ENCODE results near the gene BLTP2. TPM values are rescaled to one million over a fixed set of nuclear protein-coding genes. Genes with fewer than 3 reads are reported as not detected.

BLTP2 gene
- total and polyA plus RNA-seq, 2 of the 13 experiments (the other 11 are each of a cell fraction or from before 2014, with no cell fraction given), result 66.7 to 80.9 TPM

DNA sequence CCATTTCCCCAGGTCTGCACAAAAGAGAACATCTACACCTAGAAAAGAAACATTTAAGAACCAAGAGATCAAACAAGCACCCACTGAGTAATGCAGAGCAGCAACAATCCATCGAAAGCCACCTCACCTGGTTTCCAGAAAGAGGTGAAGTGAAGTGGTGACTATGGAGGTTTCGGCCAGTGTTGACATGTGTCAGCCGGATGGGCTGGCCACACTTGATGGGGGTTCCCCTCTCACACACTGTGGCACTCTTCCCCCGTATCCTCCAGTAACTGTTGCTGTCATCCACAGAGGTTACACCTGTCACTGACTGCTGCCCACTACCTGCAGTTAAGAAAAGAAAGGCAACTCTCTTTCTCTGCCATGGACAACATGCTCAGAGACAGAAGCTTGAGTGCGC, 10.2 kb upstream of the BLTP2 start:
- no TSS peak for BruUV-seq (replicated peaks)
- POLR2A ChIA-PET, result no interaction called here

More for the DNA sequence above, 10.2 kb upstream of the BLTP2 start:
- Histone ChIP-seq H4K20me1 (ENCODE audit: insufficient read depth, low read length) (no peaks in the 10 kb centered on the region), H3K4me1 (ENCODE audit: insufficient read depth, low read length) (peaks cover 11% of the 10 kb centered on the region), H3K27ac (ENCODE audit: extremely low read length, insufficient read depth, low read length) (no peak overlapping the region), H3K27me3 (ENCODE audit: control insufficient read depth in 1 of 2, insufficient read depth in 2 of 2, low read length in 2 of 2) (no peaks in the 10 kb centered on the region), H3K4me3 (replicated peaks in 1 of 3; ENCODE audit: insufficient read depth in 1 of 3, low read depth in 2 of 3, low read length in 3 of 3) (no peak overlapping the region), H3K4me2 (ENCODE audit: low read depth, low read length) (no peak overlapping the region), H2AFZ (ENCODE audit: low read length) (no peak overlapping the region), H3K36me3 (replicated peaks in 1 of 2; ENCODE audit: control insufficient read depth in 1 of 2, insufficient read depth in 2 of 2, low read length in 2 of 2) (peaks cover 3 to 8% of the 10 kb centered on the region in 2 experiments; a peak in 4 of 5 replicates), H3K9ac (ENCODE audit: insufficient read depth, low read depth, low read length) (no peak overlapping the region), H3K79me2 (ENCODE audit: insufficient read depth, low read length) (peaks cover 10% of the 10 kb centered on the region), H3K9me3 (ENCODE audit: low read length) (no peaks in the 10 kb centered on the region)
- ATAC-seq (no peak), FAIRE-seq (no peak), DNase-seq (ENCODE audit: low spot score) (no peak)
- intact Hi-C loops (cut with micrococcal nuclease; ENCODE audit: unreplicated experiment), result no loop called here
- CTCF ChIA-PET (ENCODE audit: low intra/inter-chr PET ratio, low total read pairs), result no interaction called here
- 100% methylated on average over 5 of the region's 5 CpGs for WGBS (ENCODE audit: low lambda C conversion rate)
- no peak for TF ChIP-seq IRF2 (CRISPR knock-in tag; IDR thresholded peaks at IDR 0.05)
- TF ChIP-seq, protein P1, sequence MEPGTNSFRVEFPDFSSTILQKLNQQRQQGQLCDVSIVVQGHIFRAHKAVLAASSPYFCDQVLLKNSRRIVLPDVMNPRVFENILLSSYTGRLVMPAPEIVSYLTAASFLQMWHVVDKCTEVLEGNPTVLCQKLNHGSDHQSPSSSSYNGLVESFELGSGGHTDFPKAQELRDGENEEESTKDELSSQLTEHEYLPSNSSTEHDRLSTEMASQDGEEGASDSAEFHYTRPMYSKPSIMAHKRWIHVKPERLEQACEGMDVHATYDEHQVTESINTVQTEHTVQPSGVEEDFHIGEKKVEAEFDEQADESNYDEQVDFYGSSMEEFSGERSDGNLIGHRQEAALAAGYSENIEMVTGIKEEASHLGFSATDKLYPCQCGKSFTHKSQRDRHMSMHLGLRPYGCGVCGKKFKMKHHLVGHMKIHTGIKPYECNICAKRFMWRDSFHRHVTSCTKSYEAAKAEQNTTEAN (CRISPR knock-in tag; conservative IDR thresholded peaks at IDR 0.05), result no peak
- TF ChIP-seq, protein P2, sequence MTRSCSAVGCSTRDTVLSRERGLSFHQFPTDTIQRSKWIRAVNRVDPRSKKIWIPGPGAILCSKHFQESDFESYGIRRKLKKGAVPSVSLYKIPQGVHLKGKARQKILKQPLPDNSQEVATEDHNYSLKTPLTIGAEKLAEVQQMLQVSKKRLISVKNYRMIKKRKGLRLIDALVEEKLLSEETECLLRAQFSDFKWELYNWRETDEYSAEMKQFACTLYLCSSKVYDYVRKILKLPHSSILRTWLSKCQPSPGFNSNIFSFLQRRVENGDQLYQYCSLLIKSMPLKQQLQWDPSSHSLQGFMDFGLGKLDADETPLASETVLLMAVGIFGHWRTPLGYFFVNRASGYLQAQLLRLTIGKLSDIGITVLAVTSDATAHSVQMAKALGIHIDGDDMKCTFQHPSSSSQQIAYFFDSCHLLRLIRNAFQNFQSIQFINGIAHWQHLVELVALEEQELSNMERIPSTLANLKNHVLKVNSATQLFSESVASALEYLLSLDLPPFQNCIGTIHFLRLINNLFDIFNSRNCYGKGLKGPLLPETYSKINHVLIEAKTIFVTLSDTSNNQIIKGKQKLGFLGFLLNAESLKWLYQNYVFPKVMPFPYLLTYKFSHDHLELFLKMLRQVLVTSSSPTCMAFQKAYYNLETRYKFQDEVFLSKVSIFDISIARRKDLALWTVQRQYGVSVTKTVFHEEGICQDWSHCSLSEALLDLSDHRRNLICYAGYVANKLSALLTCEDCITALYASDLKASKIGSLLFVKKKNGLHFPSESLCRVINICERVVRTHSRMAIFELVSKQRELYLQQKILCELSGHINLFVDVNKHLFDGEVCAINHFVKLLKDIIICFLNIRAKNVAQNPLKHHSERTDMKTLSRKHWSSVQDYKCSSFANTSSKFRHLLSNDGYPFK (CRISPR knock-in tag; IDR thresholded peaks at IDR 0.05; ENCODE audit: borderline replicate concordance), result no peak
- TF ChIP-seq FOXA1 (IDR thresholded peaks at IDR 0.05), result no peak
- no peak for TF ChIP-seq FOXA1 (CRISPR knock-in tag; IDR thresholded peaks at IDR 0.05)
- TF ChIP-seq SIX1 (CRISPR knock-in tag; IDR thresholded peaks at IDR 0.05; ENCODE audit: borderline replicate concordance), result no peak
- TF ChIP-seq NFYB (CRISPR knock-in tag; IDR thresholded peaks at IDR 0.05), result no peak
- no peak for TF ChIP-seq ZNF180 (CRISPR knock-in tag; IDR thresholded peaks at IDR 0.05; ENCODE audit: borderline replicate concordance, low read depth)
- TF ChIP-seq ZC3H13 (CRISPR knock-in tag; IDR thresholded peaks at IDR 0.05), result 0 out of 2 replicates have a peak, but pooled peaks have one; percentile 54
- no peak for TF ChIP-seq ZNF577 (CRISPR knock-in tag; IDR thresholded peaks at IDR 0.05; ENCODE audit: borderline replicate concordance, low read depth)
- in situ Hi-C loops (cut with HindIII; ENCODE audit: extremely low pct_ligation_motif_present, low pct_unique_long_range_greater_than_20kb), result no loop called here
